ENCODE measurements around the gene THSD7A.

Gene THSD7A

DNA sequence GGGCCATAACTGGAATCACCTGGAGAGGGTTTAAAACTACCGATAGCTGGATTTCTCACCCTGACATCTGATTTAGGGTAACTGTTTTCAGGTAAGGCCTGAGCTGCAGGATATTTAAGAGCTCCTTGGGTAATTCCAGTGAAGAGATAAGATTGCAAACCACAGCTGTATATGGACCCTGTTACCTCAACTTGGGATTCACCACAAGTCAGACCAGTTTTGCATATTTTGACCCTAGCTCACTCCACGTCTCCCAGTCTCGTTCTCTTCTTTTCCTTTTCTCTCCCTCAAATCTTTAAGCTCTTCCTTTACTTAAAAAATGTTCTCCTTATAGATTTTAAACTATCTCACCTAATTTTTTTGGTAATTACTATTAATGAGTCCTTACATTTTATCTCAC is 264.4 kb downstream of the THSD7A start:
- ChIA-PET POLR2A (ENCODE audit: low non-redundant PET) (no interaction called here), CTCF (no interaction called here)
- DNase-seq (ENCODE audit: low spot score), result no peak
- TF ChIP-seq, protein P1, sequence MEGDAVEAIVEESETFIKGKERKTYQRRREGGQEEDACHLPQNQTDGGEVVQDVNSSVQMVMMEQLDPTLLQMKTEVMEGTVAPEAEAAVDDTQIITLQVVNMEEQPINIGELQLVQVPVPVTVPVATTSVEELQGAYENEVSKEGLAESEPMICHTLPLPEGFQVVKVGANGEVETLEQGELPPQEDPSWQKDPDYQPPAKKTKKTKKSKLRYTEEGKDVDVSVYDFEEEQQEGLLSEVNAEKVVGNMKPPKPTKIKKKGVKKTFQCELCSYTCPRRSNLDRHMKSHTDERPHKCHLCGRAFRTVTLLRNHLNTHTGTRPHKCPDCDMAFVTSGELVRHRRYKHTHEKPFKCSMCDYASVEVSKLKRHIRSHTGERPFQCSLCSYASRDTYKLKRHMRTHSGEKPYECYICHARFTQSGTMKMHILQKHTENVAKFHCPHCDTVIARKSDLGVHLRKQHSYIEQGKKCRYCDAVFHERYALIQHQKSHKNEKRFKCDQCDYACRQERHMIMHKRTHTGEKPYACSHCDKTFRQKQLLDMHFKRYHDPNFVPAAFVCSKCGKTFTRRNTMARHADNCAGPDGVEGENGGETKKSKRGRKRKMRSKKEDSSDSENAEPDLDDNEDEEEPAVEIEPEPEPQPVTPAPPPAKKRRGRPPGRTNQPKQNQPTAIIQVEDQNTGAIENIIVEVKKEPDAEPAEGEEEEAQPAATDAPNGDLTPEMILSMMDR (conservative IDR thresholded peaks at IDR 0.05; ENCODE audit: low read depth), result no peak
- no peak overlapping the region for H3K27ac ChIP-seq

DNA sequence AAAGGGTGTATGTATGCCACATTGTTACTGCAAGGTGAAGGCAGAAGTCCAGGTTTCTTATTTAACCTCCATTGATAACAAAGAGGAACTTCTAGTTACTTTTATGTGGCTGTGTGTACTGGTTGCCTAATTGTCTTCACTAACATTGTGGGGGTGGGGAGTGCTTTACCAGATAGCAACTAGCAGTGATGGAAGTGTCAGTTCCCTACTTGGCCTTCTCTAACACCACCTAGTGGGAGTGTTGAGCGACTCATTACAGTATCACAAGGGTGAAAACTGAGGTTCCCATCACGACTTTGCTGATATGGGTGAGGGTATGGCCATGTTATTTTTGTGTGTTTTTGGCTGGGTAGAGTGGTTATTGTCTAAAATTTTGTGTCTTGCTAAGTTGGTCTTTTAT is 274.4 kb downstream of the THSD7A start:
- DNase-seq (ENCODE audit: low spot score), result peak; percentile 13
- CTCF ChIA-PET, result no interaction called here
- no peak overlapping the region for H3K27ac ChIP-seq
- POLR2A ChIA-PET (ENCODE audit: low non-redundant PET), result no interaction called here
- TF ChIP-seq, protein P1 (conservative IDR thresholded peaks at IDR 0.05; ENCODE audit: low read depth), result no peak

DNA sequence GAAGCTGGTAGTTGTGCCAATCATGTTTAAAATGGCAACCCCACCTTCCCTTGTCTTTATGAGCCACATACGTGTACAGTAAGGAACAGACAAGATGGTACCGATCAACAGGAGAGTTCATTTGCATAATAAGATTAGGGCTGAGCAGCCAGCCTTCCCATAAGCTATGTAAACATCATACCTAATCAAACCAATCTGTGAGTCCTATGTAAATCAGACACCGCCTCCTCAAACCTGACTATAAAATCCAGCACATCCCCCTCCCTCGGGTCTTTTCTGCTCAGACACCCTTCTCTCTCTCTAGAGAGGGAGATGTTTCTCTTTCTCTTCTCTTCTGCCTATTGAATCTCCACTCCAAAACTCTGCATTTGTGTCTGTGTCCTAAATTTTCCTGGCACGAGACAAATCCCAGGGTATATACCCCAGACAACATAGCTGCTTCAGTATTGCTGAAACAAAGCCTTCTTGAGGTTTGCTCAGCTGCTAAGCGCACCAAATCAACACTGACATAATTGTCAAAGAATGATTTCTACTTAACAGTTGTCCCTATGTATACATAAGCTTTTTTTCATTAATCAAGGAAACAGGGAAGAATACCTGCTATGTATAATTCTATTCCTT is 279.2 kb downstream of the THSD7A start:
- DNase-seq (ENCODE audit: low spot score), result no peak
- ChIA-PET CTCF (no interaction called here), POLR2A (ENCODE audit: low non-redundant PET) (no interaction called here)
- no peak overlapping the region for H3K27ac ChIP-seq
- TF ChIP-seq, protein P1 (conservative IDR thresholded peaks at IDR 0.05; ENCODE audit: low read depth), result no peak

DNA sequence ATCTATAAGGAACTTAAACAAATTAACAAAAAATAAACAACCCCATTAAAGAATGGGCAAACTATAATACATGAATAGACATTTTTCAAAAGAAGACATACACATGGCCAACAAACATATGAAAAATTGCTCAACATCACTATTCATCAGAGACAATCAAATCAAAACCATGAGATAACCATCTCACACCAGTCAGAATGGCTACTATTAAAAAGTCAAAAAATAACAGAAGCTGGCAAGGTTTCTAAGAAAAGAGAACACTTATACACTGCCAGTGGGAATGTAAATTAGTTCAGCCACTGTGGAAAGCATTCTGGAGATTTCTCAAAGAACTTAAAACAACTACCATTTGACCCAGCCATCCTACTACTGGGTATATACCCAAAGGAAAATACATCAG is 280.5 kb downstream of the THSD7A start:
- DNase-seq (ENCODE audit: low spot score), result no peak
- TF ChIP-seq, protein P1 (conservative IDR thresholded peaks at IDR 0.05; ENCODE audit: low read depth), result no peak
- ChIA-PET CTCF (no interaction called here), POLR2A (ENCODE audit: low non-redundant PET) (no interaction called here)
- no peak overlapping the region for H3K27ac ChIP-seq

DNA sequence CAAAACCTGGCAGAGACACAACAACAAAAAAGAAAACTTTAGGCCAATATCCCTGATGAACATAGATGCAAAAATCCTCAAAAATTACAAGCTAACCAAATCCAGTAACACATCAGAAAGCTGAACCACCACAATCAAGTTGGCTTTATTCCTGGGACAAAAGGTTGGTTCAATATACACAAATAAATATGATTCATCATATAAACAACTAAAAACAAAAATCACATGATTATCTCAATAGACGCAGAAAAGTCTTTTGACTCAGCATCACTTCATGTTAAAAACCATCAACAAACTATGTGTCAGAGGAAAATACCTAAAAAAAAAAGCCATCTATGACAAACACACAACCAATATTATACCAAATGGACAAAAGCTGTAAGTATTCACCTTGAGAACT is 283.5 kb downstream of the THSD7A start:
- no peak for DNase-seq (ENCODE audit: low spot score)
- H3K27ac ChIP-seq, result no peak overlapping the region
- CTCF ChIA-PET, result no interaction called here
- POLR2A ChIA-PET (ENCODE audit: low non-redundant PET), result no interaction called here
- TF ChIP-seq, protein P1 (conservative IDR thresholded peaks at IDR 0.05; ENCODE audit: low read depth), result no peak

DNA sequence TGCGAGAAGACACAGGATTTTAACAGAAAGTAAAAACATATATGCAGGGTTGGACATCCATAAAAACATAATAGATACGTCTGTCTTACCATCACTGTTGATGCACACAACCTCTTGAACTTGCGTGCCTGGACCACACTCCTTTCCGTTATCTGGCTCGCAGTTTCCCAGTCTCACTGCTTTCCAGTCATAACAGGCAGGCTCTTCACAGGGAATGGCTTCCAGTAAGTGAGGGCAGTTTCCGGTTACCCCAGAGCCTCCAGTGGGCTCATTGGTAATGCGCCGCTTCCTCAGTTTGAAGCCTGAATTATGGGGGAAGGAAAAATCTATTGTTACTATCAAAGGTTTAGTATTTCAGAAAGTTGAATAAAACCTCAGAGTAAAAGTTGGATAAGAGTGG is 290.7 kb downstream of the THSD7A start:
- TF ChIP-seq, protein P1 (conservative IDR thresholded peaks at IDR 0.05; ENCODE audit: low read depth), result no peak
- DNase-seq (ENCODE audit: low spot score), result no peak
- ChIA-PET POLR2A (ENCODE audit: low non-redundant PET) (no interaction called here), CTCF (interaction anchor here (0.9 kb wide), 1 partner anchor 45 kb away, joined by 3 read pairs; no protein-coding TSS in a partner anchor)
- no peak overlapping the region for H3K27ac ChIP-seq
